Activated naive CD8-positive, alpha-beta T cell (primary cell): ENCODE results near the gene OLFML2B.
"Not testable (repeated sequence)": the region's sequence is repeated elsewhere in the genome, so short reads cannot be mapped to it uniquely, and the experiment has no call there.

ENCODE experiments used
- H3K27ac Mint-ChIP-seq: one replicate; pipeline ENCODE4 v1.8.0; 2021; ENCODE audit warnings: mixed read lengths
- H3K27me3 Mint-ChIP-seq: one replicate; pipeline ENCODE4 v1.8.0; 2021; ENCODE audit warnings: mixed read lengths
- H3K36me3 Mint-ChIP-seq: one replicate; pipeline ENCODE4 v1.8.0; 2021; ENCODE audit warnings: mixed read lengths
- H3K4me1 Mint-ChIP-seq: one replicate; pipeline ENCODE4 v1.8.0; 2021; ENCODE audit warnings: low read depth, mixed read lengths
- H3K4me3 Mint-ChIP-seq: one replicate; pipeline ENCODE4 v1.8.0; 2021; ENCODE audit warnings: mild to moderate bottlenecking, mixed read lengths
- H3K9me3 Mint-ChIP-seq: one replicate; pipeline ENCODE4 v1.8.0; 2021; ENCODE audit warnings: low read depth, mixed read lengths

The OLFML2B gene

DNA sequence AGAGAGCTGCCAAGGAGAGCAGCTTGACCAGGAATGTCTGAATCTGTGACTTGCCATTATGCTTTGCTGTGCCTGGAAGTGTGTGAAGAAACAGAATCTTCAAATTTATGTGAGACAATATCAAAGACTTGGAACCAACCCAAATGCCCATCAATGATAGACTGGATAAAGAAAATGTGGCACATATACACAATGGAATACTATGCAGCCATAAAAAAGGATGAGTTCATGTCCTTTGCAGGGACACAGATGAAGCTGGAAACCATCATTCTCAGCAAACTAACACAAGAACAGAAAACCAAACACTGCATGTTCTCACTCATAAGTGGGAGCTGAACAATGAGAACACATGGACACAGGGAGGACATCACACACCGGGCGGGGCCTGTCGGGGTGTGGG is 30.3 kb upstream of the OLFML2B start:
- not testable (repeated sequence) for H3K27me3 Mint-ChIP-seq, H3K4me3 Mint-ChIP-seq, H3K4me1 Mint-ChIP-seq, H3K9me3 Mint-ChIP-seq, H3K27ac Mint-ChIP-seq, H3K36me3 Mint-ChIP-seq

DNA sequence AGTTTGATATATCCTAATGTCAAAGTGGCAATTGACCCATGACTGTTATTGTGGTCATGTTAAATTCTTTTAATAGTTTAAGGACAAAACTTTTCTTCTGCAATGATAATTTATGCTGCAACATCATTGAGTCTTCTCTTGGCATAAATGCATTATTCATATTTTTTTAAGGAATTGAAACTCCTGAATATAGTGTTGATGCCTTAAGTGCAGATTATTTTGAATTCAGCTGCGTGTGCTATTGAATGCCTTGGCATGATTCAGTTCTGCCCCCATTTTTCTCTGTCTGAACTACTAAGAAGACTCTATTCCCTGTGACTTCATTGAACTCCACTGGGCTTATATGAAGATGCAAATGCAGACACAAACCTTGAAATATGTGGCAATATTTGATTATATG is 23.3 kb upstream of the OLFML2B start:
- H3K36me3 Mint-ChIP-seq = peaks cover 4% of the 10 kb centered on the region
- H3K4me1 Mint-ChIP-seq = no peaks in the 10 kb centered on the region
- H3K27me3 Mint-ChIP-seq = no peaks in the 10 kb centered on the region
- H3K4me3 Mint-ChIP-seq = no peak overlapping the region
- no peak overlapping the region for H3K27ac Mint-ChIP-seq
- H3K9me3 Mint-ChIP-seq = peaks cover 4% of the 10 kb centered on the region

DNA sequence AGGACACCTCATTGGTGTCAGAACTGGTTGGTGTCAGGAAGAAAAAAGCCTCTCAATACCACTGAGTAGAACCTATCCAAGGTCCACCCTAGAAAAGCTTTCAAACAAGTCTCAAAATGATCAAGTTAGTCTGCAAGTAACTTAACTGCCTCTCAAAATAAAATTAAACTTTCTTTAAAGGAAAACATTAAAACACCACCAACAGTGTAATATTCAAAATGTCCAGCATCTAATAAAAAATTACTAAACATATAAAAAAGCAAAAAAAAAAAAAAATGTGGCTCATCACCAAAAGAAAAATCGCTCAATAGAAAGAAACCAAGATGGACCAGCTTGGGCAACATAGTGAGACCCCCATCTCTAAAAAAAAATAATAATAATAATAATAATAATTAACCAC is 18.7 kb upstream of the OLFML2B start:
- H3K27ac Mint-ChIP-seq = no peak overlapping the region
- peaks cover 4% of the 10 kb centered on the region for H3K36me3 Mint-ChIP-seq
- H3K27me3 Mint-ChIP-seq = peaks cover 3% of the 10 kb centered on the region
- no peak overlapping the region for H3K4me3 Mint-ChIP-seq
- H3K9me3 Mint-ChIP-seq = peaks cover 5% of the 10 kb centered on the region
- no peaks in the 10 kb centered on the region for H3K4me1 Mint-ChIP-seq

DNA sequence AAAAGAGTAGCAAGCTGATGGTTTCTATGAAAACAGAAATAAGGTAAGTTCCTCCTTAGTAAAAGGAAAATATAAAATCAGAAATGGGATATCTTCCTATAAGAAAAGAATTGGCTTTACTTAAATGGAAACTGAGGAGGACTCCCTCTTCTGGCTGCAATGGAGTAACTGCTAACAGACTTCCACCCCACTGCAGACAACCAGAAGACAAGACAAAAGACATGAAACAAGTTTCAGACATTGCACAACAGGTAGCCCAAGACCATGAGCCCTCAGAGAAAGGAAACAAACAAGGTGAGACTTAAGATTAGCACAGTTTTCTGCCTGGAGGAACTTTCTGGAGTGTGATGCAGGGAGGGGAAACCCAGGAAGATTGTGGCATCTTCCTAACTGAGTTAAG is 17.0 kb upstream of the OLFML2B start:
- Mint-ChIP-seq H3K36me3 (peaks cover 4% of the 10 kb centered on the region), H3K4me1 (peaks cover 3% of the 10 kb centered on the region), H3K4me3 (no peak overlapping the region)

DNA sequence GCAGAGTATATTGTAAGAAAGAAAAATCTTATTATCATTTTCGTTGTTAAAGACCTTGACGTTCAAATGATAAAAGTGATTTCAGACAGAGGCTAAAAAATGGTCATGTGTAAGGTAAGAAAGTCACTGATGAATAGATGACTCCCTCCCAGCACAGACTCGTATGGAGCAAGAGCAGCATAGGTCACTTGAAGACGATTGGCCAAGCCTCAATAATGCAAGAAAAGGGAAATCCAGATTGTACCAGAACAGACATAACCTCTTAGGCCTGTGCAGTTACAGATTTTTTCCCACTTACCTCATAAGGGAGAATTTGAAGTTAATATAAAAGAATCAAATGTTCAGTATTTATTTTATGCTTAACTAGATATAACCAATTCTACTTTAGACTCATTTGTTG is 16.3 kb upstream of the OLFML2B start:
- peaks cover 8% of the 10 kb centered on the region for H3K4me1 Mint-ChIP-seq
- H3K9me3 Mint-ChIP-seq = peaks cover 5% of the 10 kb centered on the region
- H3K36me3 Mint-ChIP-seq = peaks cover 4% of the 10 kb centered on the region
- no peak overlapping the region for H3K4me3 Mint-ChIP-seq
- H3K27me3 Mint-ChIP-seq = peaks cover 3% of the 10 kb centered on the region
- H3K27ac Mint-ChIP-seq = no peak overlapping the region

More for the DNA sequence above, 17.0 kb upstream of the OLFML2B start:
- Mint-ChIP-seq H3K9me3 (peaks cover 5% of the 10 kb centered on the region), H3K27me3 (peaks cover 3% of the 10 kb centered on the region), H3K27ac (no peak overlapping the region)

DNA sequence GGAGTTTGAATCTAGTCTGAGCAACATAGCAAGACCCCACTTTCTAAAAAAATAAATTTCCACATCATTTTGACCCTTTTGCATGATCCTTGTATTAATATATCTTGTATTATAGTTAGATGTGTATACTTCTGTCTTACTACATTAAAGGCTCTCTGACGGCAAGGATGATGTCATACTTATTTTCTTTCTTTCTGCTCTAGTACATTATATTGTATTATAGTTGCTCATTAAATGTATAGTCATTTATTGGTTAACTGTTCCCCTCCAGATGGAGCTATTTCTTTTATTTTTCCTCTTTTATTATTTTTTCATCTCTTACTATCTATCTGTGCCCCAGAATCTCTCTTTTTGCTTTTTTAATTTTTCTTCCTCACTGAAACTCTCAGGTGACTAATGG is 15.0 kb upstream of the OLFML2B start:
- H3K4me3 Mint-ChIP-seq = no peak overlapping the region
- H3K27me3 Mint-ChIP-seq = peaks cover 5% of the 10 kb centered on the region
- H3K9me3 Mint-ChIP-seq = peaks cover 5% of the 10 kb centered on the region
- peaks cover 9% of the 10 kb centered on the region for H3K4me1 Mint-ChIP-seq
- H3K27ac Mint-ChIP-seq = no peak overlapping the region
- peaks cover 4% of the 10 kb centered on the region for H3K36me3 Mint-ChIP-seq

DNA sequence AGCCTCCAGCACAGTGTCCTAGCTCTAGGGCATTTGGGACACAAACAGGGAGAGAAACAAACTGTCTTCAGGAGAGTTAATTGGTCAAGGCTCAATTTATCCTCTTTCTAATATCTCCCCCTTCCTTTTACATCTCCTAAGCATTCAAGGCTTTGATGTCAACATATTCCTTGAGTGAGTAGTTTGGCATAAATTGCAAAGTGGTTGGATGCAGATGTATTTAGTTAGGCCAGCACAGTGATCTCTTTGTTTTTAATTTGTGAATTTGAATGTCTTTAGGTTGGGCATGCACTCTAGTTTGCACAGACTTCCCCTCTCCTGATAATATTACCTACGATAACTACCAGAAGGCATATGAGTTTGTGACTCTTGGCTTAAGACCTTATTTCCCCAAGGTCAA is 12.5 kb upstream of the OLFML2B start:
- H3K4me3 Mint-ChIP-seq = no peak overlapping the region
- peaks cover 5% of the 10 kb centered on the region for H3K27me3 Mint-ChIP-seq
- H3K4me1 Mint-ChIP-seq = peaks cover 9% of the 10 kb centered on the region
- no peak overlapping the region for H3K27ac Mint-ChIP-seq
- no peaks in the 10 kb centered on the region for H3K36me3 Mint-ChIP-seq
- H3K9me3 Mint-ChIP-seq = no peaks in the 10 kb centered on the region

DNA sequence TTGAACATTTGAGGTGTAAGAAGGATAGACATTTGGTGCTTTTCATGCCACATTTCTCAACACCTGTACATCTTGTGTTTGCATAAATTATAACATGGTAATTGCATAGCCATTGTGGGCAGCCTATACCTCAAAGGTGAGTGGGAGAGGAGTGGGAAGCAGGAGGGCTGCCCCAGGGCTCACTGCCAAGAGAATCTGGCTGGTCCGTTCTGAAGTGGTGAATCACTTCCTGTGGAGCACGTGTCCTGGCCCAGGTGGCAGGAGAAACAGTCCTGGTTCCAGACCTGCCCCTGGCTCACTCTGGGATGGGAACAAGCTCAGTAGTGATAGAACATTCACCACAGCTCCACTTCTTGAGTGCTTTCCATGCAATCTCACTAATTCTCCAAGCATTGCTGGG is 11.6 kb upstream of the OLFML2B start:
- Mint-ChIP-seq H3K27ac (no peak overlapping the region), H3K27me3 (peaks cover 5% of the 10 kb centered on the region), H3K9me3 (no peaks in the 10 kb centered on the region), H3K4me1 (peaks cover 9% of the 10 kb centered on the region), H3K36me3 (no peaks in the 10 kb centered on the region), H3K4me3 (no peak overlapping the region)

DNA sequence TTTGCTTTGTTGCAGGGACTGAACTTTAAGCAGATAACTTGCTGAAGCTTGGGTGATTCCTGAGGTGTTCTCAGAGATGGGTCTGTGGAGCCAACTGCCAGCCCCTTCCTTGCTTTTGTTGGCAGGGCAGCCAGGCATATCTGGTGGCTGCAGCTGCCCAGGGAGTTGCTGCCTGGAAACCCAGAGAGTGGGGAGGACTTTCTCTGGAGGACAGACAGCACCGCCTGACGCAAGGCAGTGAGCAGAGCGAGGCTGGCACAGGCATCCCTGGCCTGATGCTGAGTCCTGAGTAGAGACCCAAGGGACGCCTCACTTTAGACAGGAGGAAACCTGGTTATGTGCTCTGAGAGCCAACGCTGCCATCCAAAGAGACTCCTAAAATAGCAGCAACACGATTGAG is 9.8 kb upstream of the OLFML2B start:
- Mint-ChIP-seq H3K36me3 (no peaks in the 10 kb centered on the region), H3K4me3 (no peak overlapping the region), H3K9me3 (no peaks in the 10 kb centered on the region), H3K4me1 (peaks cover 9% of the 10 kb centered on the region), H3K27ac (no peak overlapping the region), H3K27me3 (peaks cover 2% of the 10 kb centered on the region)

DNA sequence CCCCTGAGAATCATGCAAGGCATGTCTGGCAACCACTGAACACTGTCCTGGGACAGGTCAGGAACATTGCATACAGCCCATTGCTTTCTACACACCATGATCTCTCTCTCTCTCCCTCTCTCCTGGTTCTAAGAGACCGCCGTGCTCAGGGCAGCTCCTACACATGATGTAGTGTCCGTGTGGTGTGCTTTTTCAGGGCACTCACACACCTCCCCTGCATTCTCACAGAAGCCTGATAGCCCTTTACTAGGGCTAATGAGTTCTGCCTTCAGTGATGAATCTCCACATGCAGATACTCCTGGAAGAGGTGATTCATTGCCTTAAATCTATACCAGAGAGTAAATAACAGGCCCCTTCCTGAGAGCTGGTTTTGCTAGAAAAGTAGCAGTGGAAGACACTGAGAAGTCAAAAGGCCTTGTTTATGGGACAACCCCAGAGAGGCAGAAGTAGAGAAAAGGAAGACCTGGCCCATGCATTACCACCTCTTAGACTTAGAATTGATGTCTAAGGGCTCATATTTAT is 7.2 kb upstream of the OLFML2B start:
- Mint-ChIP-seq H3K36me3 (peaks cover 5% of the 10 kb centered on the region), H3K27ac (no peak overlapping the region), H3K27me3 (peaks cover 12% of the 10 kb centered on the region), H3K4me1 (peaks cover 5% of the 10 kb centered on the region), H3K4me3 (no peak overlapping the region), H3K9me3 (no peaks in the 10 kb centered on the region)

DNA sequence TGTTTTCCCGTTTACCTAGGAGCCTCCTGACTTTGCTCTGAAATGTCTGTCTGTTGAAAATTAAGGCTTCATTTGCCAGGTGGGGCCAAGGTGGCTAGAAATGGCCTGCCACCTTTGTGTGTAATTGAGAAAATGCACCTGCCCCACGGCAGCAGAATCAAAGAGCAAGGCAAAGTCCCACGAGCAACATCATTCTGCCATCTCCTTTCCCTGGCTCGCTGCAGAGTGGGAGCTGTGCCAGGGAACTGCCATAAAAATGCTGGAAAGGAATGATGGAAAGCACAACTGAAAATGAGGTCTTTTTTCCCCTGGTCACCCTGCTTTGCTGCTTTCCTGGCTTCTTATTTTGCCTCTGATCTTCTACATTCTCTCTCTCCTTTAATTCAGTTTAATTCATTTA is 5.5 kb upstream of the OLFML2B start:
- H3K9me3 Mint-ChIP-seq = no peaks in the 10 kb centered on the region
- H3K4me3 Mint-ChIP-seq = no peak overlapping the region
- peaks cover 16% of the 10 kb centered on the region for H3K27me3 Mint-ChIP-seq
- H3K27ac Mint-ChIP-seq = no peak overlapping the region
- H3K4me1 Mint-ChIP-seq = peaks cover 4% of the 10 kb centered on the region
- H3K36me3 Mint-ChIP-seq = peaks cover 5% of the 10 kb centered on the region

DNA sequence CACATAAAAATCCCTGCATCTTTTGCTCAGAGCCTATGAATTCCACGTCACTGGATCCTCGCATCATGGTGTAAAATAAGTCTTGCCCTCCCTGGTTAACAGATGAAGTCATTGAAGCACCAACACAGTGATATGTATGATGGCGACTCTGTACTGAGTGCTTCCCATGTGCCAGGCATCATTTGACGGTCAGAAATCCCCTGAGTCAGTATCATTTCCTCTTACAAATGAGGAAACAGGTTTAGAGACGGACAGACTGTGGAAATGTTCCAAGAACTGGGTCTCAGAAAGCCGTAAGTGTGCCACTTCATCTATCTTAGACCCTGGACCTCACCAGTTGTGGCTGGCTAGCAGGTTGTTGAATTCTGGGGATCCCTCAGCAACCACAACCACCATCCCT is 5.1 kb upstream of the OLFML2B start:
- Mint-ChIP-seq H3K4me1 (peaks cover 6% of the 10 kb centered on the region), H3K27me3 (peaks cover 14% of the 10 kb centered on the region), H3K36me3 (peaks cover 5% of the 10 kb centered on the region), H3K27ac (no peak overlapping the region), H3K4me3 (no peak overlapping the region), H3K9me3 (no peaks in the 10 kb centered on the region)

DNA sequence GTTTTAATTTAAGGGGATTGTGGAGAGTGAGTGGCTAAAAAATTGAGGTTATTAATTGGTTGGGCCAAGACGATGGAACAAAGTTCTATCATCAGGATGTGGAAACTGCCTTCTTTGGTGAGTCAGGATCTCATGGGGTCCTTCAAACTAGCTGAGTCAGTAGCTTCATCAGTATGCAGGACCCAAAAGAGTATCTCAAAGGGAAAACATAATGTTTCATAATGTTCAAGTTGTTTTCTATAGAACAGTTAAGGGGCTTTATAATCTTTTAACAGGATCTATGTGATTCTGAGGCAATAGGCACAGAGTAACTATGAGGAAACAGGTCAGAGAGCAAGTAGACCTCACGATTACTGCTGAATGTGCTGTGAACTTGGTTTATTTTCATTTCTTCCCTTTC is 3.2 kb upstream of the OLFML2B start:
- peaks cover 16% of the 10 kb centered on the region for H3K27me3 Mint-ChIP-seq

DNA sequence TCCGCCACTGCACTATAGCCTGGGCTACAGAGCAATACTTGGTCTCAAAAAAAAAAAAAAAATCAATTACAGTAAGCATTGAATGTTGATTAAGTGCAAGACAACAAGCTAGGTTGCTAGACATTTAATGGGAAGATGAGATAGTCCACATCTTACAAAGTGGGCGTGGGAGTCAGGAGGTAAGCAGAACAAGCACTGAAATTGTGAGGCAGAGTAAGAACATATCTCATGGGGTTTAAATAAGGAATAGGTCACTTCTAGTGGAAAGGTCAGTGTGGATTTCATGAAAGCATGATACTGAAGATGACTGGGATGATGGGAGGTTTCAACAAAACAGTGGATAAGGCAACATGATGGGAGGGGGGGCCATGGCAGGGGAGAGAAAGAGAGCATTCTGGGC is 1.9 kb upstream of the OLFML2B start:
- Mint-ChIP-seq H3K27ac (no peak overlapping the region), H3K4me1 (peaks cover 9% of the 10 kb centered on the region), H3K27me3 (peaks cover 16% of the 10 kb centered on the region), H3K36me3 (peaks cover 5% of the 10 kb centered on the region), H3K9me3 (no peaks in the 10 kb centered on the region), H3K4me3 (no peak overlapping the region)

More for the DNA sequence above, 3.2 kb upstream of the OLFML2B start:
- no peaks in the 10 kb centered on the region for H3K9me3 Mint-ChIP-seq
- H3K36me3 Mint-ChIP-seq = peaks cover 5% of the 10 kb centered on the region
- no peak overlapping the region for H3K4me3 Mint-ChIP-seq
- no peak overlapping the region for H3K27ac Mint-ChIP-seq
- H3K4me1 Mint-ChIP-seq = peaks cover 9% of the 10 kb centered on the region

DNA sequence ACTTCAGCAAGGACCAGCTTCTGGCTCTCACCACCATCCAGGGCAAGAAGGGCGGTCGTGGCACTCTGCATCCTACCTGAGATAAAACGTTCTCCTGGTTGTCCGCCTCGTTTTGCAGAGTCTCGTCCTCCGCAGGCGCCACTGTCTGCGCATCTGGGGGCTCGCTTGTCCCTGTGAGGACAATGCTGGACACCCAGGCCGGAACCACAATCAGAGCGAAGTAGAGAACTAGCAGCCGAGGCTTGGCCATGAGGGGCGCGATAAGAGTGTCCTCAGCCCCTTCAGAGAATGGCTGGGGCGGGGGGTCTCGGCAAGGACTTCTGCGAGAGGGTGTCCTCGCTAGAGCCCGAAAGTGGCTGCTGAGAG is 505 bp downstream of the OLFML2B start:
- Mint-ChIP-seq H3K36me3 (peaks cover 5% of the 10 kb centered on the region), H3K27ac (no peak overlapping the region), H3K9me3 (no peaks in the 10 kb centered on the region), H3K4me1 (peaks cover 9% of the 10 kb centered on the region), H3K27me3 (peaks cover 14% of the 10 kb centered on the region), H3K4me3 (peak overlapping the region; percentile 95)

DNA sequence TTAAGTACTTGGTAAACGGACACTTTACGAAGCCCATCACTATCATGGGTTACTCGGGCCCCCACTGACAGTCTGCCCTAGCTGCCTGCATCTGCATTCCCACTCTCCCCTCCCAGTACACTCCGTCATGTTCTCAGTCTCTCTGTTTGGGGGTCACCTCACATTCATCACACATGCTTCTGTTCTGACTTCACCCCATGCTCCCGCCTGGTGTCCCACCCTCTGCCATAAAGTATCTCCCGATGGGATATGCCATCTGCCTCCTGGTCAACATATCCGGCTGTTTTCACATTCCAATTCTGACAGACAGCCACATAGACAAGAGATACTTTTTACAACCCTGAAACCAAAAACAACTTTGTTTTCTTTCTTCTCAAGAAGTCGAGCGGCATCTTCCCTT is 1.0 kb downstream of the OLFML2B start:
- H3K36me3 Mint-ChIP-seq = peaks cover 3% of the 10 kb centered on the region
- H3K4me1 Mint-ChIP-seq = peaks cover 9% of the 10 kb centered on the region
- H3K9me3 Mint-ChIP-seq = no peaks in the 10 kb centered on the region
- no peak overlapping the region for H3K27ac Mint-ChIP-seq
- H3K4me3 Mint-ChIP-seq = peak overlapping the region; percentile 95
- H3K27me3 Mint-ChIP-seq = peaks cover 11% of the 10 kb centered on the region
